ENCODE measurements around the gene CDKN2D. TPM values are rescaled to one million over a fixed set of nuclear protein-coding genes. Genes with fewer than 3 reads are reported as not detected.

CDKN2D gene
- total RNA-seq, 1 donor from 2014 or later: 17.1 TPM

DNA sequence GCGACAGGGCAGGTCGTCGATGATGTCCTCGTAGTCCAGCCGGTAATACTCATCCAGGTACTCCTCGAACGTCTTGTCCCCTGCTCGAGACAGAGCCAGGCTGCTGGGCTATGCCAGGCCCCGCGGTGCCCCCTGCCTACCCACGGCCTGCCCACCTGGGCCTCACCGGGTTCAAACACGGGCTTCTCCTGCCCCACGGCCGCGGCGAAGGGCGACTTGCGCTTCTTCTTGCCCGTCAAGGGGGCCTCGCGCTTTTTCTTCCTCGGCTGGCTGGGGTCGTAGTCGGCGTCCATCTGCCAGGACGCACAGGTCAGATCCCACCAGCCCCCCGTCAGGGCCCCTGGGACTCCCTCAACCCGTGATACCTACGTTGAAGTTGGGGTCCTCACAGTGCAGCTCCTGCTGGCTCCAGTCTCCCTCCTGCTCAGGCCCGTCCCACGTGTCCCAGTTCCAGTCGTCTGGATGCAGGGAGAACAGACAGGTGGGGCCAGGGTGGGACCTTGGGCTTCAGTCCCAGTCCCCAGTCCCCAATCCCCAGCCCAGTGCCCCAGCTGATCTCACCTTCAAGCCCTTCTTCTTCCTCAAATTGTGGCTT is 11.1 kb downstream of the CDKN2D start:
- TF ChIP-seq CTCF (conservative IDR thresholded peaks at IDR 0.05; ENCODE audit: low read depth, low read length): no peak
- H3K4me3 ChIP-seq (ENCODE audit: low read depth, low read length): no peak overlapping the region
- no peak for DNase-seq (ENCODE audit: low read depth)

DNA sequence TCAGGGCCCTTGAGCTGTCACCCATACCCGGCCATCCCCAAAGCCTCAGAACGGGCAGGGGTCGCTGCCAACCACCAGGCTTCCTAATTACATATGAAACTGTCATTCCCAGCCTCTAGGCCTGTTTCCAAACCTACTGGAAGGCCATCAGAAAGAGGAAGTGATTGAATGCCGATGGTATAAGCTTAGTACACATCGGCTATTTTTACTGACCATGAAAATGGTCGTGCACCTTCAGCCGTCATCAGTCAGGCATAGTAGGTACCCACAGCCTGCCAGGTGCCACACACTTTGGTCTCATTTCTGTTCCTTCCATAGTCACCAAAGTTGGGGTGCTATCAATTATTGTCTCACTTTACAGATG is 13.2 kb downstream of the CDKN2D start:
- H3K4me3 ChIP-seq (ENCODE audit: low read depth, low read length): no peak overlapping the region
- no peak for DNase-seq (ENCODE audit: low read depth)
- TF ChIP-seq CTCF (conservative IDR thresholded peaks at IDR 0.05; ENCODE audit: low read depth, low read length): no peak

- peak; percentile 8 for TF ChIP-seq CTCF (conservative IDR thresholded peaks at IDR 0.05; ENCODE audit: low read depth, low read length)
- no peak overlapping the region for H3K4me3 ChIP-seq (ENCODE audit: low read depth, low read length)
- DNase-seq (ENCODE audit: low read depth): no peak
Measured at GRCh38 chr19:10554760-10555609, 13.8 kb downstream of the CDKN2D start.

GRCh38 chr19:10553943-10554381 is 14.8 kb downstream of the CDKN2D start:
- H3K4me3 ChIP-seq (ENCODE audit: low read depth, low read length): no peak overlapping the region
- TF ChIP-seq CTCF (conservative IDR thresholded peaks at IDR 0.05; ENCODE audit: low read depth, low read length): no peak
- no peak for DNase-seq (ENCODE audit: low read depth)

- no peak for TF ChIP-seq CTCF (conservative IDR thresholded peaks at IDR 0.05; ENCODE audit: low read depth, low read length)
- DNase-seq (ENCODE audit: low read depth): no peak
- H3K4me3 ChIP-seq (ENCODE audit: low read depth, low read length): no peak overlapping the region
Measured at GRCh38 chr19:10553087-10553667, 15.6 kb downstream of the CDKN2D start.

DNA sequence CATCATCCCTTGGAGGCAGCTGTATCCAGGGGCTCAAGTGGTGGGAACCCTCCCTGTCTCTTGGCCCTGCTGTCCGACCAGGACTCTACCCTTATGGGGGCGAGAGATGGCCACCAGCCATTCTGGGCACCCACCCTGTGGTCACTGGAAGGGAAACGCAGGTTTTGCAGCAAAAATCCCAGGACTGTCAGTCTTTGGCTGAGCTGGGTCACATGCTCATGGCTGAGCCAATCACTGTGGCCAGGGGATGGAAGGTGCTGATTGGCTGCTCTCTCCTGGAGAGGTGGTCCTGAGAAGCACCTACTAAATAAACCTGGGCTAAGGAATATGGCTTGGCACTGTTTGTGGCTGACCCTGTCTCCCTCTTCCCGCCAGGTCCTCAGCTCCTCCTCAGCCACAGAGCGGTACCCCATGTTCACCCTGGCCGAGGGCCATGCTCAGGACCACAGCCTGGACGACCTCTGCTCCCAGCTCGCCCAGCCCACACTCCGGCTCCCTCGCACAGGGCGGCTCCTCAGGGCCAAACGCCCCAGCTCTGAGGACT is 16.2 kb downstream of the CDKN2D start:
- DNase-seq (ENCODE audit: low read depth): no peak
- no peak for TF ChIP-seq CTCF (conservative IDR thresholded peaks at IDR 0.05; ENCODE audit: low read depth, low read length)
- no peak overlapping the region for H3K4me3 ChIP-seq (ENCODE audit: low read depth, low read length)

Data from epithelial cell of proximal tubule (primary cell).